Measurements from ENCODE around the gene ACOX2.

The ACOX2 gene

GRCh38 chr3:58566398-58567250, 29.6 kb upstream of the ACOX2 start:
- DNase-seq (ENCODE audit: low read depth), result no peak

GRCh38 chr3:58565621-58566397, 28.8 kb upstream of the ACOX2 start:
- no peak for DNase-seq (ENCODE audit: low read depth)

- peak; percentile 49 for DNase-seq (ENCODE audit: low read depth)
Measured at GRCh38 chr3:58564456-58565160, 27.6 kb upstream of the ACOX2 start.

- DNase-seq (ENCODE audit: low read depth), result no peak
Measured at GRCh38 chr3:58564054-58564453, 27.1 kb upstream of the ACOX2 start.

- no peak for DNase-seq (ENCODE audit: low read depth)
Measured at GRCh38 chr3:58563386-58564035, 26.5 kb upstream of the ACOX2 start.

- no peak for DNase-seq (ENCODE audit: low read depth)
Measured at GRCh38 chr3:58562498-58562897, 25.5 kb upstream of the ACOX2 start.

GRCh38 chr3:58560771-58561311, 23.9 kb upstream of the ACOX2 start:
- peak; percentile 90 for DNase-seq (ENCODE audit: low read depth)

- DNase-seq (ENCODE audit: low read depth), result no peak
Measured at GRCh38 chr3:58559586-58559985, 22.6 kb upstream of the ACOX2 start.

GRCh38 chr3:58557491-58557890, 20.5 kb upstream of the ACOX2 start:
- peak; percentile 32 for DNase-seq (ENCODE audit: low read depth)

- DNase-seq (ENCODE audit: low read depth), result no peak
Measured at GRCh38 chr3:58556761-58557221, 19.8 kb upstream of the ACOX2 start.

- DNase-seq (ENCODE audit: low read depth), result no peak
Measured at GRCh38 chr3:58556001-58556400, 19.0 kb upstream of the ACOX2 start.

- no peak for DNase-seq (ENCODE audit: low read depth)
Measured at GRCh38 chr3:58555203-58555602, 18.2 kb upstream of the ACOX2 start.

- no peak for DNase-seq (ENCODE audit: low read depth)
Measured at GRCh38 chr3:58553003-58553402, 16.0 kb upstream of the ACOX2 start.

- no peak for DNase-seq (ENCODE audit: low read depth)
Measured at GRCh38 chr3:58551636-58552180, 14.7 kb upstream of the ACOX2 start.

- no peak for DNase-seq (ENCODE audit: low read depth)
Measured at GRCh38 chr3:58544541-58544940, 7.6 kb upstream of the ACOX2 start.

GRCh38 chr3:58540176-58540858, 3.3 kb upstream of the ACOX2 start:
- no peak for DNase-seq (ENCODE audit: low read depth)

- no peak for DNase-seq (ENCODE audit: low read depth)
Measured at GRCh38 chr3:58539626-58540025, 2.6 kb upstream of the ACOX2 start.

- peak; percentile 60 for DNase-seq (ENCODE audit: low read depth)
Measured at GRCh38 chr3:58537412-58538301, 667 bp upstream of the ACOX2 start.

All from amniotic epithelial cell (primary cell).